ENCODE data around the gene SLC22A3.

Gene SLC22A3

GRCh38 chr6:160426136-160426535 is 78.0 kb downstream of the SLC22A3 start:
- no peak overlapping the region for H3K27ac ChIP-seq
- TF ChIP-seq ZFX (IDR thresholded peaks at IDR 0.05; ENCODE audit: borderline replicate concordance): no peak
- TF ChIP-seq, protein P1, sequence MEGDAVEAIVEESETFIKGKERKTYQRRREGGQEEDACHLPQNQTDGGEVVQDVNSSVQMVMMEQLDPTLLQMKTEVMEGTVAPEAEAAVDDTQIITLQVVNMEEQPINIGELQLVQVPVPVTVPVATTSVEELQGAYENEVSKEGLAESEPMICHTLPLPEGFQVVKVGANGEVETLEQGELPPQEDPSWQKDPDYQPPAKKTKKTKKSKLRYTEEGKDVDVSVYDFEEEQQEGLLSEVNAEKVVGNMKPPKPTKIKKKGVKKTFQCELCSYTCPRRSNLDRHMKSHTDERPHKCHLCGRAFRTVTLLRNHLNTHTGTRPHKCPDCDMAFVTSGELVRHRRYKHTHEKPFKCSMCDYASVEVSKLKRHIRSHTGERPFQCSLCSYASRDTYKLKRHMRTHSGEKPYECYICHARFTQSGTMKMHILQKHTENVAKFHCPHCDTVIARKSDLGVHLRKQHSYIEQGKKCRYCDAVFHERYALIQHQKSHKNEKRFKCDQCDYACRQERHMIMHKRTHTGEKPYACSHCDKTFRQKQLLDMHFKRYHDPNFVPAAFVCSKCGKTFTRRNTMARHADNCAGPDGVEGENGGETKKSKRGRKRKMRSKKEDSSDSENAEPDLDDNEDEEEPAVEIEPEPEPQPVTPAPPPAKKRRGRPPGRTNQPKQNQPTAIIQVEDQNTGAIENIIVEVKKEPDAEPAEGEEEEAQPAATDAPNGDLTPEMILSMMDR (IDR thresholded peaks at IDR 0.05): no peak

DNA sequence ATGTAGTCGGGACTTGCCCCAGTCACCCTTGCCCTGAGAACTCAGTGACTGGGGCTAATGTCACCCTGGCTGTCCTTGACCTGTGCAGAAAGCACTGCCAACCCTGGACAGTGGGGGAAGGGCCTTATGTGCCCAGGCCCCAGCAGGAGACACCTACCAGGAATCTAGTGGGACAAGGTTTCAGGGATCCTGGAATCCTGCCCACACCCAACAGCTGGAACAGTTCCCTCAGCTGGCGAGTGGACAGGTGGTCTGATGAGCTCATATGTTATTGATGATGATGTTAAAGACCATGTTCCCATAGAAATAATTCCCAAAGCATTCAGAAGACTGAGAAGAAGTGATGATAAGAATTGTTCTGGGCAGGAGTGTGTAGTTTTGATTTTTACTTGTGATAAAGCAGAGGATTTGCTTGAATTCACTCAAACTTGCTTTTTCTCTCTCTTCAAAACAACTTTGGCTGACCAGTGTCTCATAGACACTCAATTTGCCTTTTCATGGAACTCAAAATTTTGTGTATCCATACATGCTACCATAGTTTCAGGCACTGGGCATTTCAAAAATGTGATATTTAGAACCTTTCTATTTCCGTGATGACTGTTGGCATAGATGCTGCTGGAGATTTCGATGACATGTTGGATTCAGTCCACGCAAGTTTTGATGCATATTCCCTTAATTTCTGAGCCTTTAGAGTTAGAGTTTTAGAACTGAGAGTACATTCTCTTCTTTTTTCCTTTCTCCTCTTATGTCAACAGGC is 79.3 kb downstream of the SLC22A3 start:
- TF ChIP-seq ZFX (IDR thresholded peaks at IDR 0.05; ENCODE audit: borderline replicate concordance): no peak
- TF ChIP-seq, protein P1 (IDR thresholded peaks at IDR 0.05): no peak
- no peak overlapping the region for H3K27ac ChIP-seq

DNA sequence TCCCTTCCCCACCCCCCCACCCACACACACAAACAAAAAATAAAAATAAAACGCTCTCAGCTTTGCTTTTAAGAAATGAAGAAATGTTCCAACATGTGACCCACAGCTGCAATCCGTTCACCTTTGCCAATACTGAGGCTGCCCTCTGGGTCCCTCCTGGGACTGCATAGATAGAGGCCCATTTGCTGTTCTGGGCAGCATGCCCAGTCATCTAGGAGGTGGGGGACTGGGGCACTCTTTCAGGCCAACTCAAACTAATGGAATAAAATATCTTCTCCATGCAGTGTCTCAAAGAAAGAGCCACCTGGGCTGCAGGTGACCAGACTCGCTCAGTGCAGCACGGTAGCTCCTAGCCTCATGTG is 79.9 kb downstream of the SLC22A3 start:
- TF ChIP-seq, protein P1 (IDR thresholded peaks at IDR 0.05): no peak
- no peak for TF ChIP-seq ZFX (IDR thresholded peaks at IDR 0.05; ENCODE audit: borderline replicate concordance)
- no peak overlapping the region for H3K27ac ChIP-seq

DNA sequence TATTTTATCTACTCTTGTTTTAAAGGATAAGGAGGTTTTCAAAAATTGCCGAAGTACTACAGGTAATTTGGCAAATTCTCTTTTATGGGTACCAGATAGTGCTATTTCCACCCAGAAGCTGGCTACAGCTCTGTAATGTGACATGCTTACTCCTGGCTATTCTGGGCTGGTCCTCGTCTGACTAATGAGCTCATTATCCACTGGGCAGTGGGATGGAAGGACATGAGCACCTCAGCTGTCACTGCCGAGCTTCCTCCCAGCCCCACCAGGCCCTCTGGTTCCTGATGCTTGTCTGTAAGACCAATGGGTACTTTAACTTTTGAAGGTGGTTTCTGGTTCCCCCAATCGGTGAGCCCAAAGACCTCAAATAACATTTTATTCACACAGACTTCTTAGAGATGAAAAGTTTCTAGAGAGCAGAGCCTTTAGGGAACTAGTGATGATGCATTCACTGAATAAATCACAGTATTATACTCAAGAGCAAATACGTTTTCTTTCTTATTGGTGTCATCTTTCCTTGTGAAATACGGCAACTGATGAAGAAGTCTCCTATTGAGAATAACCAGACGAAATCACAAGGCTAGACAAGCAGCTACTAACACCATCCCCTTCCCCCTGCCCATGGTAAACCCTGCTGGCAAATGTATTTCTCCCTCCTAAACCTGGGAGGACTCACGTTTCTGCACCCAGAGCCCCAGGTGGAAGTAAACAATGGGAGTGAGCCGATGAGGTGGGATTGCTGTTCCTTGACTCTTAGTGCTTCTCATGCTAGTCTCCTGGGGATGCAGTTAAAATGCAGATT is 80.8 kb downstream of the SLC22A3 start:
- no peak overlapping the region for H3K27ac ChIP-seq
- TF ChIP-seq, protein P1 (IDR thresholded peaks at IDR 0.05): no peak
- TF ChIP-seq ZFX (IDR thresholded peaks at IDR 0.05; ENCODE audit: borderline replicate concordance): no peak

- H3K27ac ChIP-seq: no peak overlapping the region
- TF ChIP-seq ZFX (IDR thresholded peaks at IDR 0.05; ENCODE audit: borderline replicate concordance): no peak
- TF ChIP-seq, protein P1 (IDR thresholded peaks at IDR 0.05): no peak
Observed at GRCh38 chr6:160429620-160429895, 81.4 kb downstream of the SLC22A3 start.

- H3K27ac ChIP-seq: no peak overlapping the region
- TF ChIP-seq ZFX (IDR thresholded peaks at IDR 0.05; ENCODE audit: borderline replicate concordance): no peak
- TF ChIP-seq, protein P1 (IDR thresholded peaks at IDR 0.05): no peak
Observed at GRCh38 chr6:160430203-160430602, 82.0 kb downstream of the SLC22A3 start.

- H3K27ac ChIP-seq: no peak overlapping the region
- TF ChIP-seq, protein P1 (IDR thresholded peaks at IDR 0.05): no peak
- TF ChIP-seq ZFX (IDR thresholded peaks at IDR 0.05; ENCODE audit: borderline replicate concordance): no peak
Observed at GRCh38 chr6:160430751-160431150, 82.6 kb downstream of the SLC22A3 start.
